NCI-H774 (cell line): ENCODE measurements around the gene ZDHHC9.

Experiments used
- DNase-seq: peaks from one replicate; lab custom pipeline; 2025; lab: John Stamatoyannopoulos, UW

The ZDHHC9 gene

GRCh38 chrX:129763666-129764065, 80.0 kb downstream of the ZDHHC9 start:
- DNase-seq = no peak

- no peak for DNase-seq
Measured at GRCh38 chrX:129762448-129762847, 81.2 kb downstream of the ZDHHC9 start.

- no peak for DNase-seq
Measured at GRCh38 chrX:129761596-129761995, 82.1 kb downstream of the ZDHHC9 start.

- no peak for DNase-seq
Measured at GRCh38 chrX:129760981-129761380, 82.7 kb downstream of the ZDHHC9 start.

- DNase-seq = no peak
Measured at GRCh38 chrX:129760155-129760554, 83.5 kb downstream of the ZDHHC9 start.

GRCh38 chrX:129759576-129760061, 84.1 kb downstream of the ZDHHC9 start:
- no peak for DNase-seq

- no peak for DNase-seq
Measured at GRCh38 chrX:129755779-129756650, 87.7 kb downstream of the ZDHHC9 start.

GRCh38 chrX:129754056-129755024, 89.3 kb downstream of the ZDHHC9 start:
- peak; percentile 1 for DNase-seq
